Lung microvascular endothelial cell (primary cell): ENCODE data around the gene NOL4L. TPM values are rescaled to one million over a fixed set of nuclear protein-coding genes. Genes with fewer than 3 reads are reported as not detected.

Experiments
- DNase-seq, 2 donors: peaks; one replicate each; pipeline versions ENCODE4 v3.0.0 to v3.0.0-alpha.2; 2010; ENCODE audit warnings: low read depth in 2 of 2
- total RNA-seq: library from RNA; depleted of rRNA; stranded (reverse); fragments of >200 nt; gene quantifications from 2 replicates; pipeline ENCODE4 v1.2.1, GENCODE V29; 2014

NOL4L gene
- total RNA-seq, 1 donor from 2014 or later, result 9.9 TPM

DNA sequence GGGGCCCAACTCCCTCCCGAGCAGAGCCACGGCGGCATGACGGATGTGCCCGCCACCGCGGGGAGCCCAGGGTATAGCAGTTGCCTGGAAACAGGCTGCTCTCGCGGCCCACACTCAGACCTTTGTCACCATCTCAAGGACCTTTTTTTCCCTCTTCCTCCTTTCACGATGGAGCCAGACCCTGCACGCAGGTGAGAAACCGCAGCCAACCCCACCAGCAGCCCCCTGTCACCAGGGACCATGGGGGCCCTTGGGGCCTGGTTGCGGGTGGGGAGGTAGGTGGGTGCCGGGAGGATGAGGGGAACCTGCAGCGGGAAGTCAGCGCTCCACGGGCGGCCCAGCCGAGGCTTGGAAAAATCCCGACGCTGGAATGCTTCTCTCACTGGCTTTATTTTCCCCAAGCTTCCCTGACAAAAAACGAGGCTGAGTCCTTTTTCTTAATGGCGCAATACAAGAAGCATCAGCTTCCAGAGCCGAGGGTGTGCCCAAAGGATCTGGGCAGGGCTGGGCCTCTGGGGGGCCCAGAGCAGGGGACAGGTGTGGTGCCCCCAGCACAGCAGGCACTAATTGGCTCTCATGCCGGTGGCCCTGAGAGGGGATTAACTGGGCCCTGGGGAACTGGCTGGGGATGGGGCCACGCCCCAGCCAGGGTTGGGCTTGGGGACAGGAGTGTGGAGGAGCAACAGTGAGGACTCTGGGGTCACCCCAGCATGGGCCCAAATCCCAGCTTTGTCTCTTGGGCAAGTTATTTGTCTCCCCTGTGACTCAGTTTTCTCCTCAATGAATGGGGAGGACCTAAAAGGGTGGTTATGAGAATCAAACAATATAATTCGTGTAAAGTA is 23.9 kb downstream of the NOL4L start:
- no peak for DNase-seq

DNA sequence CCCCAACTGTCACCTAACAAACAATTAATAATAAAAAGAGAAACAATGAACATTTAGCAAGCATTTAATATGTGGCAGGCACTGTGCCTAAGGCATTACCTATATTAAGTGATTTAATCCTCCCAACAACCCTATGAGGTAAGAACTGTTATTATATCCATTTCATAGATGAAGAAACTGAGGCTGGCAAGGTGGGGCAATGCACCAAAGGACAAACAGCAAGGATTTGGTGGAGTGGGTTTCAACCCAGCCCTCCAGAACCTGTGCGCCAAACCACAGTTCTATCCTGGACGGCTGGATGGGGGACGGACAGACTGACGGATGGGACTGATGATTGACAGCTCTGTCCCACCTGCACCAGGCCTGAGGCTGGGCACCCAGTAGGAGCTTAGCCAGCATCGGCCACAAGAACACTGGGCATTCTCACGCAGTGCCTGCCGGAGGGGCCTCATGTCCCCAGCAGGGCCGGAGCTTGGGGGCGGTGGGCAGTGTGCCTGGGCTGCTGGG is 24.6 kb downstream of the NOL4L start:
- no peak for DNase-seq

DNA sequence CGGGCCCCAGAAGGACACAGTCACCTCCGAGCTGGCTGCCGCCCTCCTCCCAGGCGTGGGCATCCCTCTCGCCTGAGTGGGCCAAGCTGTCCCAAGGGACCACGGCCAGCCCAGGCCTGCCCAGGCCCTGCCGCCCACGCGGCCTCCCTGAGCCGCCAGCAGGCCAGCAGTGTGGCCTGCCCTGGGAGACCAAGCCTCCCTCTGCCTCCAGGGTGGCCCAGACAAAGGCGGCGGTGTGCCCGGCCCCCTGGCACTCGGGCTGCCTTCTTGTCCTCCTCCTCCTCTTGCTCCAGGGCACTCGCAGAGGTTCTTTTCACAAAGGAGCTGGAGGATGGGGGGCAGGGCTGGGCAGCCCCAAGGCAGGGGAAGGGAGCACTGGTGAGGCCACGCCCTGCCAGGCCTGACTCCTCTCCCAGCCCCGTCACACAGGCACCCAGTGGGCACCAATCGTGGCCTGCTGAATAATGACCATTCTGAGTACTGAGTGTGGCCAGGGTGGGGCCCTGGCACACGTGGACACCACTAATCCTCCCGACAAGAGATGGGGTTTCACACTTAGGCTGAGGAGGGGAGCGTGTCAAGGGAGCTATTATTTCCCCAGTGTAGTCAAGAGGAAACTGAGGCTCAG is 25.3 kb downstream of the NOL4L start:
- DNase-seq, result no peak

DNA sequence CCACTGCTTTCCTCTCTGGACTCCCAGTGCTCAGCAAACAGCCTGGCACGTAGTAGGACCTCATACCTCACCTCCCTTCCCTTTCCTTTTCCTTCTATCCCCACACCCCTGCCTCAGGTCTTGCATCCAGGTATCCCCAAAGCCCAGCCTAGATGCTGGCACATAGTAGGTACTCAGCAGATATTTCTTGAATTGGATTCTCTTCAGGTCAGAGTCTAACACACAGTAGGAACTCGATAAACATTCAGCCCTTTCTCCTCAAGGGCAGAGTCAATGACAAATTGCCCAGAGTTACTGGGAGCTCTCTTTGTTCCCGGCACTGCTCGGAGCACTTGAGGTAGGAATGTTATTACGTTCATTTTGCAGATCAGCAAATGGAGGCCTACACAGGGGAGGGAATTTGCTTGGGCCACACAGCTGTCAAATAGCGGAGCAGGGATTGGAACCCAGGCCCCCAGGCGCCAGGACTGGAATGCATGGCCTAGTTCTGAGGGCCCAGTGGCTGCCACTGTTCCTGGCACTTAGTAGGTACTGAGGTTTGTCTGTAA is 25.9 kb downstream of the NOL4L start:
- no peak for DNase-seq

DNA sequence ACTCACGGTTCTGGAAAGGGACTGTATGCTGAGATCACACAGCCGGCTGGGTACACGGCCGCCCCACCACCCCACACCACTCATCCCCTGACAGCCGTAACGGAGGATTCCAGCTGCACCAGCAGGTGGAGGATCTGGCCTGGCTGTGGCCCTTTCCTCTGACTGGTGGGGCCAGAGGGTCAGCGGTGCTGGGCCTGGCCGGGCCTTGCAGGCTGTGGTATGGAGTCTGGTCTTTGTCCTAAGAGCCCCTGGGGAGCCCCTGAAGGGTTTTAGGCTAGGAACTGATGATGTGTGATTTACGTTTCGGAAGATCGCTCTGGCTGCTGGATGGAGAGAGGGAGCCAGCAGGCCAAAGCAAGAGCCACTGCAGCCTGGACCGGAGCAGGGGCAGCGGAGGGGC is 26.6 kb downstream of the NOL4L start:
- DNase-seq, result no peak

DNA sequence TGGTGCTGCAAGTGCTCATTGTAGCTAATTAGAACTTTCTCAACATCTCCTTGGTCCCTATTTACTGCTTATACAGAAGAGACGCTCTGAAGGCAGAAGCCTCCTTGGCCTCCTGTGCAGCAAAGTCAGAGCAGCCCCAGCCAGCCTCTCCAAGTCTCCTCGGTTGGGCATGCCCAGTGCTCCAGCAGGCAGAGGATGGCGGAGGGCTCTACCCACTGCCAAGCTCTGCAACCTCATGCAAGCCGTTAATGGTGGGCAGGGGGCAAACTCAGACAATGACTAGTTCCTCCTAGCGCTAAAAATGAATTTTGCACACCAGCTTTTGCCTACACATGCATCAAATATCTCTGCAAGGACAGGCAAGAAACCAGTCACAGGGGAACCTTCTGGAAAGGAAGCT is 27.8 kb downstream of the NOL4L start:
- DNase-seq, result no peak

DNA sequence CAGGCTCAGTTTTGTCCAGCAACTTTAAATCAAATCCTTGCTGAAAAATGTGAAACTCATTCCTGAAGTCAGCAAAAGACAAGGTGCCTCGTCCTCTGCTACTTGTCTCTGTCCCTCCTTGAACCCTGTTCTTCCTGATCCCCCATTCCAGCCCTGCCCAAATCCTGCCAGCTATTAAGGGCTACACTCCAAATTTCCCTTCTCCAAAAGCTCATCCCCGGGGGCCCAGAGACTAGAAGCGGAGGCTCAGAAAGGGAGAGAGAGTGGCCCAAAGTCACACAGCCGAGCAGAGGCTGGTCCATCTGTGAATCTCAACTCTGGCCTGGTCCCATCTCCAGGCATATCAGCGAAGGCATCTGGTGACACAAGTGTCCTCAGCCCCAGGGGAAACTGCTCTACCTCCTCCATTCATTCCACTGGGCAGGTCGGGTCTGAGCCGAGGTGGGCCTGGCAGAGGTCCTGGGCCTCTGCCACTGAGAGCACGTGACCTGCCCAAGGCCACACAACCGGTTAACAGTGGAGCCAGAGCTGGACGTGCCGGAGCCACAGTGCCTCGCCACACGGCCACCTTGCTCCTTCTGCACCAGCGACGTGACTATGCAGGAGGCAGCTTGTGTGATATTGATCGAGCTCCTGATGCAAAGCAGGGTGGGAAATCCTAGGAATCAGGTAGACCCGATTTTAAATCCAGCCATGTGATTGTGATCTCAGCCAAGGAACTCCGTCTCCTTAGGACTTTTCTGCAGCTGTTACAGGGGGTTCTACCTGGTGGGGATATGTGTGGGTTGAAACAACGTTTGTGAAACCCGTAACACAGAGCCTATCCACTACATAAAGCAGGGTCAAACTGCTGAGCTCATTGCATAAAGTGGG is 28.6 kb downstream of the NOL4L start:
- no peak for DNase-seq

DNA sequence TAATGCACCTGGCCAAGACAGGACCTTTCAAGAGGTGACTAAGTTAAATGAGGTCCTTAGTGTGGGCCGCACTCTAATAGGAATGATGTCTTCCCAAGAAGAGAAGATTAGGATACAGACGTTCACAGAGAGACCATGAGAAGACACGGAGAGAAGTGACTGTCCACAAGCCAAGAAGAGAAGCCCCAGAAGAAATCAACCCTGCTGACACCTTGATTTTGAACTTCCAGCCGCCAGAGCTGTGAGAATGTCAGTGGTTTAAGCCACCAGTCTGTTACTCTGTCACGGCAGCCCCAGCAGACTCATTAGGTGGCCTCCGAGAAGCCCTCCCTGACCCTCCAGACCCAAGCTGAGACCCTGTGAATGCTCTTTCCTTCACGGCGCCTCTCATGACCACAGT is 29.5 kb downstream of the NOL4L start:
- DNase-seq, result no peak

DNA sequence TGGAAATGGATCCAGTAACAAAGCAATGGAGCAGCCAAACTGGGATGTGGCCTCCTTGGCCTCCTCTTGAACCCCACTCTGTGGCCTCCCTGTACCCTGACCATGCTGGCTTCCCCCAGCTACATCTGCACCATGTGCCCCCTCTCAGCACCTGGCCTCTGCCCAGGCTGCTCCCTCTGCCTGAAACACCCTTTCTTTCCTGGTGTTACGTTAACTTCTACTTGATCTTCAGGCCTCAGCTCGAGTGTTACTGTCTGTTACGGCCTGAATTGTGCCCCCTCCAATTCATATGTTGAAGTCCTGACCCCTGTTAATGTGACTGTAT is 30.2 kb downstream of the NOL4L start:
- DNase-seq, result no peak

DNA sequence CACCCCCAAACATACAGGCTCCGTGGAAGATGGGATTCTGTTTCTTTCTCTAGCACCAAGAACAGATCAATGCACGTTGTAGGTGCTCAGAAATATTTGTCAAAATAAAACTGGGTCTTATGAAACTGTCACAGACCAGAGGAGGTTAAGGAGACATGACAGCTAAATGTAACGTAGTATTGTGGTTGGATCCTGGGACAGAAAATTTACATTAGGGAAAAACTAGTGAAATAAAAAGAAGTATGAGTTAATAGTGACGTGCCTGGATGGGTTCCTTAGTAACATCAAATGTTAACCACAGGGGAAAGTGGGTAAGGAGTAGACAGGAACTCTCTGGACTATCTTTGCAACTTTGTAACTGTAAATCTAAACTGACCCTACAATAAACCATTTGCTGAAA is 31.5 kb downstream of the NOL4L start:
- DNase-seq, result no peak

DNA sequence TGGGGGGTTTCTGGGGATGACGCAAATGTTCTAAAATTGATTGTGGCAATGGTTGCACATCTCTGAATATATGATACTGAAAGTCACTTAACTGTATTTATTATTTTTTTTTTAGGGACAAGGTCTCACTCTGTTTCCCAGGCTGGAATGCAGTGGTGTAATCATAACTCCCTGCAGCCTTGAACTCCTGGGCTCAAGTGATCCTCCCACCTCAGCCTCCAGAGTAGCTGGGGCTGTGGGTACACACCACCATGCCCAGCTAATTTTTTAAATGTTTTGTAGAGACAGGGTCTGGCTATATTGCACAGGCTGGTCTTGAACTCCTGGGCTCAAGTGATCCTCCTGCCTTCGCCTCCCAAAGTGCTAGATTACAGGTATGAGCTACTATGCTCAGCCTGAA is 33.4 kb downstream of the NOL4L start:
- DNase-seq, result no peak

DNA sequence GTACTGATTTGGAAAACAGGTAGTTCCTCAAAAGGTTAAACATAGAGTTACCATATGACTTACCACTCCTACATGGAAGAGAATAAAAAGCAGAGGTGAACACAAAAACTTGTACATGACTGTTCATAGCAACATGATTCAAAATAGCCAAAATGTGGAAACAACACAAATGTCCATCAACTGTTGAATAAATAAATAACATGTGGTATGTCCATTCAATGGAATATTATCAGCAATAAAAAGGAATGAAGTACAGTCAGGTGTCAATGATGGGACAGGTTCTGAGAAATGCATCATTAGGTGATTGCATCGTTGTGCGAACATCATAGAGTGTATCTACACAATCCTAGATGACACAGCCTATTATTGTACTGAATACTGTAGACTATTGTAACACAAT is 35.3 kb downstream of the NOL4L start:
- no peak for DNase-seq

DNA sequence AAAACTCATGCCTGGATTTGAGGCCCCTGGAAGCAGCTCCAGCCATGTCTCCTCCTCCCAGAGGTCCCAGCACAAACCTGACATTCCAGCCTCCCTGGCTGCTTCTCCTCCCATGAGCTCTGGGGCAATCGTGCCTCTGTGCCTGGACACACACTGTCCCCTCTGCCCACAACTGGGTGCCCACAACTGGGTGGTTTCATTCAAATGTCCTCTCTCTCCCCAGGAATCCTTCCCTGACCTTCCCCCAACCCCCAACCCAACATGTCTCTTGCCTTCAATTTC is 37.4 kb downstream of the NOL4L start:
- no peak for DNase-seq

DNA sequence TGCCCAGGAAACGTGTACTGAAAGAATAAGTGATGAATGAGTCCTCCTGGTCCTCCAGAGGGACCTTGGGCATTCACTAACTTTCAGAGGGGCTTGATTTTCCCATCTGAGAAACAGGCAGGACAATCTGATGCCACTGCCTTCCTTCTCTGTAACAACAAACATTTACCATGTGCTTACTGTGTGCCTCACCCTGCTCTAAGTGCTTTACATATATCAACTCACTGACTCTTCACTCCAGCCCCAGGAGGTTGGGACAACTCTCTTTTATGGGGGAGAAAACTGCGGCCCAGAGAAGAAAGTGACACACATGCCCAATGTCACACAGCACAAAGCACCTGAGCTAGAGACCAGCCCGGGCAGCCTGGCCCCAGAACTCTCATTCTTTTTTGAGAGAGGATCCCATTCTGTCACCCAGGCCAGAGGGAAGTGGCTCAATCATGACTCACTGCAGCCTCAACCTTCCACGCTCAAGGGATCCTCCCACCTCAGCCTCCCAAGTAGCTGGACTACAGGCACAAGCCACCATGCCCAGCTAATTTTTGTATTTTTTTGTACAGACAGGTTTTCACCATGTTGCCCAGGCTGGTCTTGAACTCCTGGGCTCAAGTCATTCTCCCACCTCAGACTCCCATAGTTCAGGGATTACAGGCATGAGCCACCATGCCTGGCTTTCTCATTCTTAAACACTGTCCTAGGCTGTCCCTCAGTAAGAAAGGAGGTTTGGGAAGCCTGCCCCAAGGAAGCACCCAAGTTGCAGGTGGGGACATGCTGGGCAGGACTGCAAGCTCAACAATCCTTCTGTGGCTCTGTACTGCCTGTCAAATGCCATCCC is 38.0 kb downstream of the NOL4L start:
- no peak for DNase-seq

DNA sequence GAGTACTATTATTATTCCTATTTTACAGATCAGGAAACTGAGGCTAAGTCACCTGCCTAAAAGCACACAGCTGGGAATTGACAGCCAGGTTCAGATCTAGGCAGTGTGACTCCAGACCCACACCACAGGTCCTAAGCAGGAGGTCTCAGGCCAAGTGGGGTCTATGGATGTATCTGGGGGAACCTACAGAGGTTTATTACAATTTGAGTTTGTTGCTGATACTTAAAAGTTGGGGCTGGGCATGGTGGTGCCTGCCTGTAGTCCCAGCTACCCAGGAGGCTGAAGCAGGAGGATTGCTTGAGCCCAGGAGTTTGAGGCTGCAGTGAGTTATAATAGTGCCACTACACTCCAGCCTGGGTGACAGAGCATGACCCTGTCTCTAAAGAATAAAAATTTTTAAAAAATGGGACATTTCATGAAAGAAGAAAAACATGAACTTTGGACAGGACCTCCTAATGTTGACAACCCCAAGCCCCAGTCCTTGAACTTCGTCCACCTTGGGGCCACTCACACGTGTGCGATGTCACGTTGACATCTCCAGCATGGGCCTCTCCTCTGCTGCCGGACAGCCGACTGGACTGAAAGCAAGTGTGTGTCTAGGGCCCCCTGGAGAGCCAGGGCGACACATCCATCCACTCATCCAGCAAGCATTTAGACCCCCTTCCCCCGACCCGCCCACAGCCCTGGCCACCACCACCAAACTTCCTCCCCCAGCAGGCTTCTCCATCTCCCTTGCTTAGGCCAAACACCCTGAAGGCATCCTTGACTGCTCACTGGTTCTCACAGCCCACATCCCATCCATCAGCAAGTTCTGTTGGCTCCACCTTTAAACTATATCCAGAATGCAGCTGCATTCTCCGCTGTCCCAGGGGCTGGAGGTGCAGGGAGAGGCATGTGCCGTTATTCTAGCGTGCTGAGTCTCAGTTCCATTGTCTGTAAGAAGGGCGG is 40.0 kb downstream of the NOL4L start:
- DNase-seq, result no peak

DNA sequence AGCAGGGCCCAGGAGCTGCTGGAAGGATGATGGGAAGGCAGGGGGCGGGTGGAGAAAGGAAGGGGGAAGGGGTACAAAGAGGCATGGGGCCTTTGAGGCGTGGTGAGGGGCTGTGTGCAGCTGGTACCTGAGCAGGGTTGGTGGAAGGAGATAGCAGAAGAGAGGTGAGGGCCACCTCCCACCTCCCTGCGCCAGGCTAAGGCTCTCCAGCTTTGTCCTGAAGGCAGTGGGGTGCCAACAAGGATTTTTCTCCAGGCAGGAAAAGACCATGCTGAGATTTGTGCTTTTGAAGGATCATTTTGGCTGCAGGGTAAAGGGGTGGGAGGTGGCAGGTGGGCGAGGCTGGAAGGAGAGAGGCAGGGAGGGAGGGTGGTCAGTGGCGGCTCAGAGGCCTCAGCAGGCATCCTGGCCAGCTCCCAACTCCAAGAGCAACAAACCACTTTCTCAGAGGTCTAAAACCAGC is 40.8 kb downstream of the NOL4L start:
- no peak for DNase-seq

DNA sequence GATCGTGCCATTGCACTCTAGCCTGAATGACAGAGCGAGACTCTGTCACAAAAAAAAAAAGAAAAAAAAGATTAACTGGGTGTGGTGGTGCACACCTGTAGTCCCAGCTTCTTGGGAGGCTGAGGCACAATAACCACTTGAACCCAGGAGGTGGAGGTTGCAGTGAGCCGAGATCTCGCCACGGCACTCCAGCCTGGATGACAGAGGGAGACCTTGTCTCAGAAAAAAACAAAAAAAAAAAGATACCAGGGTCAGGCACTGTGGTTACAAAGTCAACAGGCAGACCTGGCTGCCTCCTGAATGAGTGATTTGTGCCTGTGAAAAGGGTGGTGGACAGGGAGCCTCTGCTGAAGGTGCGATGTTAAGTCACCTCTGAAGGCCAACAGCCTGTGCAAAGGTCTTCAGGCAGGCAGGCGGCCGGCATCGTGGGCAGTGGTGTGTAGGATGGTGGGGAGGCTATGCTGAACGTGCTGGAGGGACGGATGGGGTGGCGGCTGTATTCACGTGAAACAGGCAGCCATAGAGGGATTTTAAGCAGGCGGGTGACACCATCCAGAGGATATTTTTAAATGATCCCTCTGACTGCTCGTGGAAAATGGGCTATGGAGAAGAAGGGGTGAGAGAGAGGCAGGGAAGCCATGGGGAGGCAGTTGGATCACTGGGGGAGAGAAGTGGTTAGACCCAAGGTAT is 41.4 kb downstream of the NOL4L start:
- no peak for DNase-seq

DNA sequence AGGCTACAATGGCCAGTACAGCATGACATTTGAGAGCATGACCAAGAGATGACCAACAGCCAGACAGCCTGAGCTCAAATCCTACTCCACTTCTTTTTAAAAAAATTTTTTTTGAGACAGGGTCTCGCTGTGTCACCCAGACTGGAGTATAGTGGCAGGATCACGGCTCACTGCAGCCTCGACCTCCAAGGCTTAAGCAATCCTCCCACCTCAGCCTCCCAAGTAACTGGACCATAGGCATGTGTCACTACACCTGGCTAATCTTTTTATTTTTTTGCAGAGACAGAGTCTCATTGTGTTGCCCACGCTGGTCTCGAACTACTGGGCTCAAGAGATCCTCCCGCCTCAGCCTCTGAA is 42.9 kb downstream of the NOL4L start:
- DNase-seq, result no peak
